ENCODE results near the gene ADAMTS12.
"Not testable (repeated sequence)": the region's sequence is repeated elsewhere in the genome, so short reads cannot be mapped to it uniquely, and the experiment has no call there.

ADAMTS12 gene

GRCh38 chr5:33515366-33515765 lies 376.4 kb downstream of the ADAMTS12 start:
- not testable (repeated sequence) for DNase-seq

GRCh38 chr5:33513462-33514185 lies 378.2 kb downstream of the ADAMTS12 start:
- DNase-seq: no peak

GRCh38 chr5:33509036-33509435 lies 382.8 kb downstream of the ADAMTS12 start:
- no peak for DNase-seq

GRCh38 chr5:33507426-33507825 lies 384.4 kb downstream of the ADAMTS12 start:
- no peak for DNase-seq

GRCh38 chr5:33504570-33504969 lies 387.2 kb downstream of the ADAMTS12 start:
- no peak for DNase-seq

GRCh38 chr5:33501899-33502298 lies 389.9 kb downstream of the ADAMTS12 start:
- no peak for DNase-seq

- DNase-seq: no peak
Observed at GRCh38 chr5:33501260-33501659, 390.5 kb downstream of the ADAMTS12 start.

GRCh38 chr5:33494466-33494865 lies 397.3 kb downstream of the ADAMTS12 start:
- no peak for DNase-seq

- DNase-seq: no peak
Observed at GRCh38 chr5:33491941-33492340, 399.8 kb downstream of the ADAMTS12 start.

GRCh38 chr5:33490071-33490665 lies 401.6 kb downstream of the ADAMTS12 start:
- DNase-seq: no peak

- no peak for DNase-seq
Observed at GRCh38 chr5:33489481-33490067, 402.2 kb downstream of the ADAMTS12 start.

GRCh38 chr5:33488558-33489355 lies 403.0 kb downstream of the ADAMTS12 start:
- no peak for DNase-seq

- DNase-seq: no peak
Observed at GRCh38 chr5:33487236-33487635, 404.6 kb downstream of the ADAMTS12 start.

GRCh38 chr5:33482335-33482734 lies 409.5 kb downstream of the ADAMTS12 start:
- no peak for DNase-seq

GRCh38 chr5:33480876-33481275 lies 410.9 kb downstream of the ADAMTS12 start:
- no peak for DNase-seq

GRCh38 chr5:33479311-33479710 lies 412.5 kb downstream of the ADAMTS12 start:
- DNase-seq: no peak

GRCh38 chr5:33477816-33478215 lies 414.0 kb downstream of the ADAMTS12 start:
- no peak for DNase-seq

GRCh38 chr5:33476992-33477391 lies 414.8 kb downstream of the ADAMTS12 start:
- no peak for DNase-seq

GRCh38 chr5:33475706-33476105 lies 416.1 kb downstream of the ADAMTS12 start:
- no peak for DNase-seq

- no peak for DNase-seq
Observed at GRCh38 chr5:33474931-33475499, 416.8 kb downstream of the ADAMTS12 start.

- DNase-seq: no peak
Observed at GRCh38 chr5:33474004-33474403, 417.8 kb downstream of the ADAMTS12 start.
